IMR-90 (cell line): Measurements from ENCODE around the gene SIX5. TPM values are rescaled to one million over a fixed set of nuclear protein-coding genes. Genes with fewer than 3 reads are reported as not detected.

Experiments used
- ATAC-seq: fragments of 200-7000 bp; cut with Tn5 transposase; 2 replicates; pipeline ENCODE4 v1.9.1; 2020; ENCODE audit warnings: low read depth, mild to moderate bottlenecking, moderate library complexity
- BruUV-seq: library from RNA; stranded (reverse); fragments of 400-500 nt; replicated peaks from 2 replicates; lab custom pipeline; 2021; lab: Mats Ljungman, UMichigan
- CTCF ChIA-PET: fragments of 300-600 bp; formaldehyde crosslinking; extraction: SDS; loops from one replicate; lab custom pipeline; 2021; ENCODE audit warnings: antibody characterized with exemption; lab: Yijun Ruan, JAX
- POLR2A ChIA-PET: fragments of 300-600 bp; sonication (Branson Sonifier 250); formaldehyde crosslinking; loops from one replicate; lab custom pipeline; 2022; ENCODE audit warnings: antibody characterized with exemption; ENCODE audit not compliant: unreplicated experiment; lab: Charles Lee
- DNase-seq: peaks from one replicate; pipeline ENCODE4 v3.0.0; 2013
- H2AFZ ChIP-seq: replicated peaks from 2 replicates; pipeline ENCODE3; 2013; ENCODE audit warnings: low read length, mild to moderate bottlenecking; ENCODE audit not compliant: poor library complexity
- H2AK5ac ChIP-seq: 2 replicates; pipeline ENCODE4 v1.6.1; 2013; ENCODE audit warnings: low read depth, low read length, inconsistent platforms
- H2AK9ac ChIP-seq: replicated peaks from 2 replicates; pipeline ENCODE3; 2013; ENCODE audit warnings: mild to moderate bottlenecking, low read depth, low read length, moderate library complexity; ENCODE audit not compliant: poor library complexity
- H2BK120ac ChIP-seq: 2 replicates; pipeline ENCODE4 v1.6.1; 2013; ENCODE audit warnings: low read depth, low read length, inconsistent platforms
- H2BK15ac ChIP-seq: 3 replicates; pipeline ENCODE4 v1.6.1; 2013; ENCODE audit warnings: low read depth, low read length, inconsistent platforms
- H2BK20ac ChIP-seq: 2 replicates; pipeline ENCODE4 v1.6.1; 2013; ENCODE audit warnings: low read depth, mild to moderate bottlenecking, inconsistent platforms, low read length, moderate library complexity
- H2BK5ac ChIP-seq: 2 replicates; pipeline ENCODE4 v1.6.1; 2013; ENCODE audit warnings: mild to moderate bottlenecking, low read depth, low read length, inconsistent platforms; ENCODE audit not compliant: poor library complexity, severe bottlenecking
- H3K14ac ChIP-seq: replicated peaks from 2 replicates; pipeline ENCODE4 v1.6.1; 2013; ENCODE audit warnings: low read depth, low read length, inconsistent platforms
- H3K18ac ChIP-seq: 2 replicates; pipeline ENCODE4 v1.6.1; 2013; ENCODE audit warnings: low read depth, low read length, control low read depth
- H3K23ac ChIP-seq: 2 replicates; pipeline ENCODE4 v1.6.1; 2013; ENCODE audit warnings: low read depth, low read length, inconsistent platforms
- H3K27ac ChIP-seq: 2 replicates; pipeline ENCODE4 v1.5.1; 2013; ENCODE audit warnings: mild to moderate bottlenecking, control low read depth, low read length; ENCODE audit not compliant: insufficient read depth
- H3K27me3 ChIP-seq: 2 replicates; pipeline ENCODE4 v1.6.1; 2013; ENCODE audit warnings: low read length; ENCODE audit not compliant: control insufficient read depth, insufficient read depth
- H3K36me3 ChIP-seq: 2 replicates; pipeline ENCODE4 v1.6.1; 2013; ENCODE audit warnings: low read length, mixed read lengths; ENCODE audit not compliant: control insufficient read depth, insufficient read depth
- H3K4ac ChIP-seq: 2 replicates; pipeline ENCODE4 v1.6.1; 2013; ENCODE audit warnings: low read depth, low read length, inconsistent platforms
- H3K4me1 ChIP-seq: 2 replicates; pipeline ENCODE4 v1.6.1; 2013; ENCODE audit warnings: low read length, mixed read lengths; ENCODE audit not compliant: control insufficient read depth, insufficient read depth
- H3K4me2 ChIP-seq: 2 replicates; pipeline ENCODE4 v1.6.1; 2013; ENCODE audit warnings: low read depth, mild to moderate bottlenecking, control low read depth, low read length, moderate library complexity
- H3K4me3 ChIP-seq: 2 replicates; pipeline ENCODE4 v1.5.1; 2013; ENCODE audit warnings: low read depth, mild to moderate bottlenecking, control low read depth, low read length, moderate library complexity; ENCODE audit not compliant: insufficient read depth
- H3K56ac ChIP-seq: 2 replicates; pipeline ENCODE4 v1.6.1; 2013; ENCODE audit warnings: low read length, inconsistent platforms; ENCODE audit not compliant: insufficient read depth; ENCODE audit errors: extremely low read depth
- H3K79me1 ChIP-seq, 2 experiments: 2 replicates each; pipeline ENCODE4 v1.6.1; 2013; ENCODE audit warnings: low read length in 2 of 2, inconsistent platforms in 1 of 2, low read depth in 1 of 2
- H3K9ac ChIP-seq: 2 replicates; pipeline ENCODE4 v1.6.1; 2013; ENCODE audit warnings: low read depth, low read length, control low read depth
- H3K9me1 ChIP-seq: 2 replicates; pipeline ENCODE4 v1.6.1; 2013; ENCODE audit warnings: low read length, inconsistent platforms; ENCODE audit not compliant: insufficient read depth
- H3K9me3 ChIP-seq: 2 replicates; pipeline ENCODE4 v1.6.1; 2013; ENCODE audit warnings: low read length; ENCODE audit not compliant: control insufficient read depth, insufficient read depth
- H4K20me1 ChIP-seq: 2 replicates; pipeline ENCODE4 v1.6.1; 2013; ENCODE audit warnings: low read length, inconsistent platforms; ENCODE audit not compliant: insufficient read depth
- H4K5ac ChIP-seq: 2 replicates; pipeline ENCODE4 v1.6.1; 2013; ENCODE audit warnings: mild to moderate bottlenecking, low read depth, low read length, control low read depth
- H4K8ac ChIP-seq, 2 experiments: 2 replicates each; pipeline ENCODE4 v1.6.1; 2013; ENCODE audit warnings: low read depth in 2 of 2, low read length in 2 of 2, control low read depth in 1 of 2, inconsistent platforms in 1 of 2
- H4K91ac ChIP-seq: 2 replicates; pipeline ENCODE4 v1.6.1; 2013; ENCODE audit warnings: low read depth, low read length, inconsistent platforms; ENCODE audit not compliant: insufficient read depth
- BHLHE40 ChIP-seq: fragments of 150-350 bp; IDR thresholded peaks from 2 replicates; pipeline ENCODE4 v1.6.1; 2016; ENCODE audit warnings: mild to moderate bottlenecking, low read depth, low read length
- CEBPB ChIP-seq: IDR thresholded peaks from 2 replicates; pipeline ENCODE4 v1.6.1; 2012; ENCODE audit warnings: low read depth, low read length, improper control_type of control experiment
- CHD1 ChIP-seq: IDR thresholded peaks from 2 replicates; pipeline ENCODE4 v1.6.1; 2012; ENCODE audit warnings: low read depth, low read length, improper control_type of control experiment
- CTCF ChIP-seq: conservative IDR thresholded peaks from 2 replicates; pipeline ENCODE4 v1.5.1; 2012; ENCODE audit warnings: mild to moderate bottlenecking, low read depth, low read length, improper control_type of control experiment
- ELK1 ChIP-seq: fragments of 150-350 bp; IDR thresholded peaks from 2 replicates; pipeline ENCODE4 v1.6.1; 2016; ENCODE audit warnings: low read depth, mild to moderate bottlenecking, low read length, moderate library complexity, borderline replicate concordance
- FOS ChIP-seq: fragments of 150-350 bp; IDR thresholded peaks from 2 replicates; pipeline ENCODE4 v1.6.1; 2016; ENCODE audit warnings: low read depth, low read length
- MAFK ChIP-seq: IDR thresholded peaks from 2 replicates; pipeline ENCODE4 v1.6.1; 2012; ENCODE audit warnings: low read depth, low read length, improper control_type of control experiment
- MAZ ChIP-seq: IDR thresholded peaks from 2 replicates; pipeline ENCODE4 v1.6.1; 2012; ENCODE audit warnings: low read depth, mild to moderate bottlenecking, low read length, improper control_type of control experiment, moderate library complexity, borderline replicate concordance
- MXI1 ChIP-seq: IDR thresholded peaks from 2 replicates; pipeline ENCODE4 v1.6.1; 2012; ENCODE audit warnings: low read depth, mild to moderate bottlenecking, low read length, moderate library complexity, borderline replicate concordance
- NFE2L2 ChIP-seq: fragments of 150-350 bp; IDR thresholded peaks from 2 replicates; pipeline ENCODE4 v1.6.1; 2016; ENCODE audit warnings: low read depth, mild to moderate bottlenecking, low read length
- POLR2A ChIP-seq: IDR thresholded peaks from 2 replicates; pipeline ENCODE4 v1.6.1; 2012; ENCODE audit warnings: mild to moderate bottlenecking, low read depth, low read length
- RAD21 ChIP-seq: IDR thresholded peaks from 2 replicates; pipeline ENCODE4 v1.6.1; 2012; ENCODE audit warnings: low read length, improper control_type of control experiment
- RCOR1 ChIP-seq: IDR thresholded peaks from 2 replicates; pipeline ENCODE4 v1.6.1; 2012; ENCODE audit warnings: mild to moderate bottlenecking, low read length, improper control_type of control experiment; ENCODE audit not compliant: insufficient replicate concordance
- RFX5 ChIP-seq: IDR thresholded peaks from 2 replicates; pipeline ENCODE4 v1.8.0; 2012; ENCODE audit warnings: low read depth, mild to moderate bottlenecking, low read length, moderate library complexity
- SMC3 ChIP-seq: fragments of 150-350 bp; IDR thresholded peaks from 2 replicates; pipeline ENCODE4 v1.6.1; 2016; ENCODE audit warnings: low read depth, mild to moderate bottlenecking, antibody characterized with exemption, low read length, moderate library complexity
- USF2 ChIP-seq: fragments of 150-350 bp; IDR thresholded peaks from 2 replicates; pipeline ENCODE4 v1.6.1; 2017; ENCODE audit warnings: mild to moderate bottlenecking, antibody characterized with exemption, low read length, low read depth
- WGBS, 2 experiments: methylation state at CpG; one replicate each; pipeline versions ENCODE4 v1.1.5 to v1.1.7; 2013; ENCODE audit warnings: missing lambda C conversion rate in 2 of 2; ENCODE audit not compliant: insufficient read length in 1 of 2; ENCODE audit errors: extremely low coverage in 2 of 2; 5-methylcytosine and 5-hydroxymethylcytosine counted together
- dilution Hi-C: fragments of 300-500 bp; cut with HindIII; formaldehyde crosslinking; loops from one replicate; pipeline ENCODE4 v1.14.3; 2018; ENCODE audit warnings: low sequenced_read_pairs; ENCODE audit not compliant: unreplicated experiment
- in situ Hi-C: fragments of 300-500 bp; cut with MboI; formaldehyde crosslinking; loops from 3 replicates; pipeline ENCODE4 v1.14.3; 2019; ENCODE audit warnings: low sequenced_read_pairs, inconsistent platforms, mixed read lengths
- intact Hi-C: fragments of 100-400 bp; cut with micrococcal nuclease; formaldehyde crosslinking; loops from 2 replicates; pipeline ENCODE4 v1.10.0; 2022
- polyA plus RNA-seq, 3 experiments: library from polyadenylated mRNA; depleted of rRNA; stranded (reverse); fragments of >200 nt; gene quantifications; 2 replicates each; pipeline ENCODE4 v1.2.3, GENCODE V29; 2012; ENCODE audit warnings: low replicate concordance in 1 of 3
- total RNA-seq: library from RNA; depleted of rRNA; stranded (reverse); fragments of >200 nt; gene quantifications from 2 replicates; pipeline ENCODE4 v1.2.3, GENCODE V29; 2012

The SIX5 gene
- total and polyA plus RNA-seq, 2 of the 4 experiments (the other 2 are of a cell fraction) = 0.90 to 15.5 TPM

- dilution Hi-C loops (no loop called here), intact Hi-C loops (no loop called here), in situ Hi-C loops (no loop called here)
- Histone ChIP-seq H3K4me2 (no peak overlapping the region), H3K18ac (no peak overlapping the region), H3K79me1 (peaks cover 22 to 54% of the 10 kb centered on the region in 2 experiments), H3K14ac (no peak overlapping the region), H3K9ac (no peak overlapping the region), H3K9me1 (peaks cover 10% of the 10 kb centered on the region), H2AK5ac (no peak overlapping the region), H3K4me1 (peaks cover 16% of the 10 kb centered on the region), H2AFZ (no peak overlapping the region), H2BK5ac (no peak overlapping the region), H2BK120ac (no peak overlapping the region), H3K4me3 (no peak overlapping the region), H3K23ac (no peak overlapping the region), H4K91ac (no peak overlapping the region), H4K5ac (no peak overlapping the region), H4K20me1 (peaks cover 29% of the 10 kb centered on the region), H3K9me3 (no peaks in the 10 kb centered on the region), H3K27me3 (no peaks in the 10 kb centered on the region), H3K56ac (no peak overlapping the region), H2BK15ac (no peak overlapping the region), H3K36me3 (peaks cover 36% of the 10 kb centered on the region), H3K27ac (no peak overlapping the region), H2AK9ac (no peak overlapping the region), H2BK20ac (no peak overlapping the region), H3K4ac (no peak overlapping the region), H4K8ac (no peak overlapping the region)
- 98% methylated on average over 29 of the region's 34 CpGs; no CpG with 5 or more reads in 1 of the 2 experiments for WGBS, 2 experiments
- ChIA-PET POLR2A (no interaction called here), CTCF (no interaction called here)
- no peak for DNase-seq
- no peak for ATAC-seq
- no peak for TF ChIP-seq ELK1
- no peak for TF ChIP-seq USF2
- no peak for TF ChIP-seq CHD1
- no peak for TF ChIP-seq CEBPB
- no peak for TF ChIP-seq MXI1
- TF ChIP-seq POLR2A = no peak
- TF ChIP-seq MAFK = no peak
- no peak for TF ChIP-seq RAD21
- no peak for TF ChIP-seq BHLHE40
- no peak for TF ChIP-seq FOS
- TF ChIP-seq RCOR1 = no peak
- TF ChIP-seq SMC3 = no peak
- TF ChIP-seq RFX5 = no peak
- no peak for TF ChIP-seq MAZ
- TF ChIP-seq NFE2L2 = no peak
- TF ChIP-seq CTCF = no peak
- no TSS peak for BruUV-seq
Observed at GRCh38 chr19:45777395-45777961, 8.4 kb upstream of the SIX5 start.
